ENCODE measurements around the gene CRAMP1. TPM values are rescaled to one million over a fixed set of nuclear protein-coding genes. Genes with fewer than 3 reads are reported as not detected.

CRAMP1 gene
- polyA plus RNA-seq, 1 of the 3 experiments (the other 2 are of a cell fraction), result 9.5 TPM

GRCh38 chr16:1615761-1616160 is 3.6 kb downstream of the CRAMP1 start:
- no peak overlapping the region for H3K27ac ChIP-seq (ENCODE audit: low read depth in 2 of 2, low read length in 1 of 2)

GRCh38 chr16:1619976-1620375 is 7.8 kb downstream of the CRAMP1 start:
- ChIA-PET CTCF (no interaction called here), POLR2A (no interaction called here)
- 96% methylated on average over 9 of the region's 15 CpGs for WGBS (ENCODE audit: low lambda C conversion rate)
- Histone ChIP-seq H3K4me2 (no peak overlapping the region), H3F3A (replicated peaks; ENCODE audit: insufficient read depth) (no peaks in the 10 kb centered on the region), H4K20me1 (ENCODE audit: insufficient read depth) (peaks cover 9% of the 10 kb centered on the region), H3K4me1 (ENCODE audit: control insufficient read depth in 1 of 2, insufficient read depth in 2 of 2, low read depth in 1 of 2, low read length in 1 of 2) (peaks cover 6 to 11% of the 10 kb centered on the region in 2 experiments; a peak in 2 of 4 replicates), H3K27me3 (ENCODE audit: insufficient read depth) (no peaks in the 10 kb centered on the region), H3K9ac (no peak overlapping the region), H3K9me2 (no peaks in the 10 kb centered on the region), H3K36me3 (replicated peaks in 1 of 2; ENCODE audit: control insufficient read depth in 1 of 2, insufficient read depth in 2 of 2, low read length in 1 of 2) (peaks cover 16 to 40% of the 10 kb centered on the region in 2 experiments), H3K4me3 (ENCODE audit: low read depth in 2 of 2, low read length in 1 of 2) (no peak overlapping the region), H3K27ac (ENCODE audit: low read depth in 2 of 2, low read length in 1 of 2) (no peak overlapping the region), H3K9me3 (no peaks in the 10 kb centered on the region), H2AFZ (ENCODE audit: low read depth) (no peak overlapping the region), H3K79me2 (ENCODE audit: insufficient read depth) (peaks cover 96% of the 10 kb centered on the region)
- DNase-seq, result no peak
- TF ChIP-seq TEAD4 (IDR thresholded peaks at IDR 0.05; ENCODE audit: borderline replicate concordance, insufficient read depth), result no peak
- no peak for TF ChIP-seq SIN3A (IDR thresholded peaks at IDR 0.05; ENCODE audit: borderline replicate concordance, low read depth, low read length)
- no peak for TF ChIP-seq USF2 (IDR thresholded peaks at IDR 0.05; ENCODE audit: borderline replicate concordance, low read depth, low read length)
- no peak for TF ChIP-seq REST (IDR thresholded peaks at IDR 0.05; ENCODE audit: low read depth, low read length)
- TF ChIP-seq JUND (IDR thresholded peaks at IDR 0.05), result no peak
- TF ChIP-seq MXI1 (IDR thresholded peaks at IDR 0.05; ENCODE audit: low read depth, low read length), result no peak
- TF ChIP-seq RAD21 (IDR thresholded peaks at IDR 0.05; ENCODE audit: low read length), result no peak
- no peak for TF ChIP-seq MEF2A (IDR thresholded peaks at IDR 0.05; ENCODE audit: borderline replicate concordance, low read depth)

More at GRCh38 chr16:1615761-1616160, 3.6 kb downstream of the CRAMP1 start:
- Histone ChIP-seq H3K79me2 (ENCODE audit: insufficient read depth) (peaks cover 79% of the 10 kb centered on the region), H3K36me3 (replicated peaks in 1 of 2; ENCODE audit: control insufficient read depth in 1 of 2, insufficient read depth in 2 of 2, low read length in 1 of 2) (peaks cover 11 to 35% of the 10 kb centered on the region in 2 experiments), H3K9me2 (no peaks in the 10 kb centered on the region), H3K4me3 (ENCODE audit: low read depth in 2 of 2, low read length in 1 of 2) (peak overlapping the region in 1 of 2 experiments; percentile 74; a peak in 1 of 4 replicates), H3K9me3 (no peaks in the 10 kb centered on the region), H3K27me3 (ENCODE audit: insufficient read depth) (no peaks in the 10 kb centered on the region), H3K4me1 (ENCODE audit: control insufficient read depth in 1 of 2, insufficient read depth in 2 of 2, low read depth in 1 of 2, low read length in 1 of 2) (peaks cover 15 to 23% of the 10 kb centered on the region in 2 experiments; a peak in 2 of 4 replicates), H4K20me1 (ENCODE audit: insufficient read depth) (peaks cover 7% of the 10 kb centered on the region), H2AFZ (ENCODE audit: low read depth) (no peak overlapping the region), H3F3A (replicated peaks; ENCODE audit: insufficient read depth) (peaks cover 20% of the 10 kb centered on the region), H3K4me2 (peak overlapping the region; percentile 94), H3K9ac (no peak overlapping the region)
- ChIA-PET POLR2A (no interaction called here), CTCF (interaction anchor here (2.0 kb wide), 1 partner anchor 90 kb away, joined by 5 read pairs; the partner anchor contains the start of gene MAPK8IP3)
- no peak for DNase-seq
- 81% methylated on average over 9 of the region's 9 CpGs for WGBS (ENCODE audit: low lambda C conversion rate)
- TF ChIP-seq FOXJ3 (CRISPR knock-in tag; IDR thresholded peaks at IDR 0.05) (no peak), MAX (IDR thresholded peaks at IDR 0.05; ENCODE audit: low read depth) (no peak), GABPA (IDR thresholded peaks at IDR 0.05; ENCODE audit: low read depth) (no peak), POLR2AphosphoS5 (IDR thresholded peaks at IDR 0.05; ENCODE audit: low read depth, low read length) (no peak), RCOR1 (IDR thresholded peaks at IDR 0.05; ENCODE audit: low read length) (no peak), FOSL2 (IDR thresholded peaks at IDR 0.05; ENCODE audit: borderline replicate concordance, low read depth) (no peak), ZBTB33 (IDR thresholded peaks at IDR 0.05; ENCODE audit: borderline replicate concordance, low read depth) (no peak), TEAD4 (IDR thresholded peaks at IDR 0.05; ENCODE audit: borderline replicate concordance, insufficient read depth) (no peak), EP300 (IDR thresholded peaks at IDR 0.05; ENCODE audit: borderline replicate concordance in 1 of 2, low read depth in 1 of 2, low read length in 1 of 2) (no peak), MEF2A (IDR thresholded peaks at IDR 0.05; ENCODE audit: borderline replicate concordance, low read depth) (no peak), IRF3 (IDR thresholded peaks at IDR 0.05; ENCODE audit: low read depth, low read length) (no peak)

Measured in SK-N-SH (cell line).